NCI-H128 (cell line): Measurements from ENCODE around the gene LCOR.
"Not testable (repeated sequence)": the region's sequence is repeated elsewhere in the genome, so short reads cannot be mapped to it uniquely, and the experiment has no call there.

Experiments used
- DNase-seq: peaks from one replicate; lab custom pipeline; 2025; ENCODE audit not compliant: unreplicated experiment; lab: John Stamatoyannopoulos, UW

Gene LCOR

GRCh38 chr10:96831867-96832720 is at the start of gene LCOR:
Gene LCOR (plus strand): TSS chr10:96832298. CDS start chr10:96949058, 116,760 bp downstream.
- peak; percentile 45 for DNase-seq

DNA sequence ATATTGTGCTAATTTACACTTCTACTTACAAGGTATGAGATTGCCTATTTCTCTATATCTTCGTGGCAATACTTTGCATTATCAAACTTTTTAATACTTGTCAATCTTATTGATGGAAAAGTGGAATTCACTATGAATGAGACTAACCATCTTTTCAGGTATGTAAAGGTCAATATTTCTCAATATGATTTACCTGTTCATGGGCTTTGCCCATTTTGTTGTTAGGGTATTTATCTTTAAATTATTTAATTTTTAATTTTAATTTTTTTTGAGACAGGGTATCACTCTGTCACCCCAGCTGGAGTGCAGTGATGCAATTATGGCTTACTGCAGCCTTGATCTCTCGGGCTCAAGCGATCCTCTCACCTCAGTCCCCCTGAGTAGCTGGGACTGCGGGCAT is 47.8 kb upstream of the LCOR start:
- no peak for DNase-seq

- DNase-seq = no peak
Measured at GRCh38 chr10:96789571-96790108, 42.5 kb upstream of the LCOR start.

DNA sequence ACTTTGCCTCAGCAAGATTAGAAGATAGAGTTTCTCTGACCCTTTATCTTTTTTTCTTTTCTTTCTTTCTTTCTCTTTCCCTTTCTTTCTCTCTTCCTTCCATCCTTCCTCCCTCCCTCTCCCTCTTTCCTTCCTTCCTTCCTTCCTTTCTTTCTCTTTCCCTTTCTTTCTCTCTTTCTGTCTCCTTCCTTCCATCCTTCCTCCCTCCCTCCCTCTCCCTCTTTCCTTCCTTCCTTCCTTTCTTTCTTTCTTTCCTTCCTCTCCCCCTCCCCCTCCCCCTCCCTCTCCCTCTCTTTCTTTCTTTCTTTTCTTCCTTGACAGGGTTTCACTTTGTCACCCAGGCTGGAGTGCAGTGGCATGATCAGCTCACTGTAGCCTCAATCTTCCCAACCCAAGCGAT is 40.2 kb upstream of the LCOR start:
- DNase-seq = no peak

DNA sequence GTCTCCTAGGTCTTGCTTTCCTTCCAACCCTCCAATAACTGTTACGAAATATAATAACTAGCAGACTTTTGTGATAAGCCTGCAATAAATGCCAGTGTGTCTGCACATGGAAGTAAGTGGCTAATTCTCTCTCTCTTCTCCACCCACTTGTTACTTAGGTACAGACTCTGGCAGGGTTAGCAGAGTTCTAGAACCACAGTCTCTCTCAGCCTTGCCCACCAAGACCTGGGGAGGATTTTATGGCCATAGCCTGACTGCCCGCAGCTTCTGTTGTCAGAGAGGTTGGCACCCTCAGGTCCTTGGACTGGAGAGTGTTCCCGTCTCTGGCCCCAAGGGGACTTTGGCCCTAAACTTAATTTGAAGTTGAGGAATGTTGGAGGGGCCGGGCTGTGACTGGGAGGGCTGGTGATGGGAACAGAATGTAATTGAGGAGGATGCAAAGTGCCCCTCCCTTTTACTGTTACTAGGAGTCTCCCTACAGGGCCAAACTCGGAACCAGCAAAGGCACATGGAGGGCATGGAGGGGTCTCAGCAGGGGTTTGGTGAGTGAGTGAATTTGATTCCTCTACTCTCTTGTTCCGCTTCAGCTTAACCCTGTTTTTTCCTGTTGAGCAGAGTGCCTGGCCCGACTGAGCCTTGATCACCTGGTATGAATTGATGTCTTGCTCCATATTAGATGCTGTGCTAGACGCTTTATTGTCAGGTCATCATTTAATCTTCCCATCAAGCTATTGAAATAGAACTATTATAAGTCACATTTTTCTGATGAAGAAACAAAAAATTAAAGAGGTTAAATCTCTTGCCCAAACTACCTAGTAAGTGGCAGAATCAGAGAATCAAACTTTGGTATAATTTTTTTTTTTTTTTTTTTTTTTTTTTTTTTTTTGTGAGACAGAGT is 37.0 kb upstream of the LCOR start:
- DNase-seq = no peak

DNA sequence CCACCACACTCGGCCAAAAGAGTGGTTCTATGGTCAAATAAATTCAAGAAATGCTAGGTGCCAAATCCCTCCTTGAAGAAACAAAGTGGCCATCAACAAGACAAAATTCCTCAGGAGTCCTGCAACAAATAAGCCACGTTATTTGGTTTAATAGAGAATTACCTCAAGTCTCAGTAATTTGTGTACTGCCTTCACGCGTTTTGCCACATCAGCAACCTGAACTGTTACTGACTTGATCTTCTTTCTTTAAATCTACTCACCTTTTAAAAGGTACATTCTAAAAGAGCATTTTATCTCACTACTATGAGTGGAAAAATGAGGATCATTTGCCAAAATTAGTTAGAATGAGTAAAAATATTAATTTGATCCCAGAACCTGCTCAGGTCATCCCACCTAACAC is 34.6 kb upstream of the LCOR start:
- DNase-seq = no peak

DNA sequence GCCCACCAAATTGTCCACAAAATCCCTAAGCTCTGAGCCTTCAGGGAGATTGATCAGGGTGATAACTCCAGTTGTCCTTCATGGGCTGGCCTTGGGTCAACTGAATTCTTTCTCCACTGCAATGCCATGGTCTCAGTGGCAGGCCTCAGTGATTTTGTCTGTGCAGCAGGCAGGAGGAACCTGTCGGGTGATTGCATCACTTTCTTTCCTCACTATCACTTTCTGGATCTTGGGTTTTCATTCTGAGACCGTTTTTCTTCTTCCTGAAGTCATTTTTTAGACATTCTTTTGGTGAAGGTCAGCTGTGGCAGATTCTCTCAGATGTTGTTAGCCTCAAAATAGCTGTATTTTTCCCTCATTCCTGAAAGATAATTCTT is 28.8 kb upstream of the LCOR start:
- no peak for DNase-seq

DNA sequence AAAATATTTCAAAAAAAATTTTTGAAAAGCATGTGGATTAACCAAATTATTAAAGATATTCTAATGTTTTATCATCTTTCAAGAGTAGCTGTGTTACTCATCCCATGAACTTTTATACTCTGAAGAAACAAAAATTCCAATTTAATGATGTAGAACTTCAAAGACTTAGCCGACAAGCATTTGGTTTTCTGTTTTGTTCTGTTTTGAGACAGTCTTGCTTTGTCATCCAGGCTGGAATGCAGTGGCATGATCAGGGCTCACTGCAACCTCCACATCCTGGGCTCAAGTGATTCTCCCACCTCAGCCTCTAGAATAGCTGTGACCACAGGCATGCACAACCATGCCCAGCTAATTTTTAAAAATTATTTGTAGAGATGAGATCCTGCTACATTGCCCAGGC is 17.8 kb upstream of the LCOR start:
- DNase-seq = no peak

GRCh38 chr10:96818971-96819370 is 13.1 kb upstream of the LCOR start:
- not testable (repeated sequence) for DNase-seq

- no peak for DNase-seq
Measured at GRCh38 chr10:96820765-96821164, 11.3 kb upstream of the LCOR start.

DNA sequence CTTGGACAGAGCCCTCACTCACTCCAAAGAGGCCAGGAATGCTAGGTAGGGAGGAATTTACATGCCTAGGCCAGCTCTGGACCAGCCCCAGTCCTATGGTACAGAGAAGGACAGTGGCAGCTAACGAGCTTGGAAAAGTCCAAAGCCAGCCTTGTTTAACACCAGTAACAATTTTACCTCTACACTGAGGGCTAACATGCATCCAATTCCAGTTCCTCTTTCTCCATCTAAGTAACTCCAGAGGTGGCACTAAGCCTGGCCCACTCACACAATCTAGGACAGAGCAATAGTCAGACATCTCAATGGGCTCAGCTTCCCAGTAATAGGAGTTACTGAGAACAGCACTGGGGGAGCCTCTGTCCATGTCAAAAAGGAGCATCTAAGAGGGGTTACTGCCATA is 5.7 kb upstream of the LCOR start:
- no peak for DNase-seq

GRCh38 chr10:96828609-96829008 is 3.5 kb upstream of the LCOR start:
- no peak for DNase-seq

- no peak for DNase-seq
Measured at GRCh38 chr10:96829029-96829773, 2.9 kb upstream of the LCOR start.

GRCh38 chr10:96830511-96831199 is 1.4 kb upstream of the LCOR start:
- DNase-seq = peak; percentile 11

- no peak for DNase-seq
Measured at GRCh38 chr10:96831200-96831866, 765 bp upstream of the LCOR start.

DNA sequence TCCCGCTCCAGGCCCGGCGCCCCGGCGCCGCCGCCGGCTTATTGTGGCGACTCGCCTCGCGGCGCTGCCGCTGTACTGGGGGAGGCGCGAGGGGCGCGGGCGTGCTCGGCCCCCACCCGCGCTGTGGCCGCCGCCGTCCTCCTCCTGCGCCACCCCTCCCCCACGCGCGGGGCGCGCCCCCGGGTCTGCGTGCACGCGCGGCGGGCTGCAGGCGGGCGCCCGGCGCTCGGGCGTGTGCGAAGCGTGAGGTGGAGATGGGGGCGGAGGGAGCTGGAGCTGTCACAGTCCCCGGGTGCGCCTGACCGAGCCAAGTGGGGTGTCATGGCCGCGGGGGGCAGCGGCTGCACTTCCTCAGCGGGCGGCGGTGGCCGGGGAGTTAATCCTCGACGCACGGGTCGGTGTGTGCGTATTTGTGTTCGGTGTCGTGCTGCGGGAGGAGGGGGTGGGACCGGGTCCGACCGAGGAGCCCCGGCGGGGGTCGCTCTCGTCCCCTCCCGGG is 672 bp downstream of the LCOR start:
- peak; percentile 45 for DNase-seq

- DNase-seq = no peak
Measured at GRCh38 chr10:96833220-96834001, 1.3 kb downstream of the LCOR start.

GRCh38 chr10:96834120-96834519 is 2.0 kb downstream of the LCOR start:
- DNase-seq = no peak

GRCh38 chr10:96835899-96836298 is 3.8 kb downstream of the LCOR start:
- DNase-seq = no peak
